H9 (cell line): ENCODE measurements around the gene BCL2L14. TPM values are rescaled to one million over a fixed set of nuclear protein-coding genes. Genes with fewer than 3 reads are reported as not detected.

Experiments
- DNase-seq: peaks from one replicate; pipeline ENCODE4 v3.0.0-alpha.2; 2017
- H2AFZ ChIP-seq: one replicate; pipeline ENCODE4 v1.6.1; 2013; ENCODE audit warnings: mild to moderate bottlenecking, low read length, control low read depth, moderate library complexity
- H2AK5ac ChIP-seq: 2 replicates; pipeline ENCODE4 v1.6.1; 2013; ENCODE audit warnings: low read length, control low read depth, mixed read lengths; ENCODE audit not compliant: insufficient read length
- H2BK120ac ChIP-seq: one replicate; pipeline ENCODE4 v1.6.1; 2013; ENCODE audit warnings: low read depth, mild to moderate bottlenecking, low read length, control low read depth, inconsistent platforms; ENCODE audit not compliant: poor library complexity, severe bottlenecking
- H2BK12ac ChIP-seq: 2 replicates; pipeline ENCODE4 v1.6.1; 2013; ENCODE audit warnings: low read length, control low read depth, mixed read lengths, low read depth; ENCODE audit not compliant: insufficient read length
- H2BK15ac ChIP-seq: 2 replicates; pipeline ENCODE4 v1.6.1; 2013; ENCODE audit warnings: low read depth, low read length, control low read depth
- H2BK20ac ChIP-seq: one replicate; pipeline ENCODE4 v1.6.1; 2013; ENCODE audit warnings: low read depth, mild to moderate bottlenecking, low read length, control low read depth, inconsistent platforms; ENCODE audit not compliant: poor library complexity, severe bottlenecking
- H2BK5ac ChIP-seq: 2 replicates; pipeline ENCODE4 v1.6.1; 2013; ENCODE audit warnings: low read length, control low read depth, mixed read lengths; ENCODE audit not compliant: insufficient read length
- H3K14ac ChIP-seq: 2 replicates; pipeline ENCODE4 v1.6.1; 2013; ENCODE audit warnings: low read length, control low read depth; ENCODE audit not compliant: insufficient read depth
- H3K18ac ChIP-seq: 2 replicates; pipeline ENCODE4 v1.6.1; 2013; ENCODE audit warnings: low read depth, mild to moderate bottlenecking, mixed read lengths, low read length, control low read depth; ENCODE audit not compliant: insufficient read length
- H3K23ac ChIP-seq: 2 replicates; pipeline ENCODE4 v1.6.1; 2013; ENCODE audit warnings: low read length, control low read depth, mixed read lengths, low read depth; ENCODE audit not compliant: insufficient read length
- H3K23me2 ChIP-seq: 2 replicates; pipeline ENCODE4 v1.6.1; 2013; ENCODE audit warnings: low read depth, mild to moderate bottlenecking, mixed read lengths, low read length, control low read depth; ENCODE audit not compliant: insufficient read length, poor library complexity, severe bottlenecking
- H3K27ac ChIP-seq: 2 replicates; pipeline ENCODE4 v1.5.1; 2013; ENCODE audit warnings: low read length, control low read depth, mixed read lengths, low read depth; ENCODE audit not compliant: insufficient read length
- H3K27me3 ChIP-seq: 2 replicates; pipeline ENCODE4 v1.6.1; 2013; ENCODE audit warnings: low read length, control low read depth, inconsistent platforms; ENCODE audit not compliant: insufficient read depth
- H3K4ac ChIP-seq: 2 replicates; pipeline ENCODE4 v1.6.1; 2013; ENCODE audit warnings: low read depth, mild to moderate bottlenecking, control low read depth, inconsistent platforms, low read length, moderate library complexity
- H3K4me1 ChIP-seq: 2 replicates; pipeline ENCODE4 v1.6.1; 2013; ENCODE audit warnings: low read length, control low read depth, inconsistent platforms; ENCODE audit not compliant: insufficient read depth
- H3K4me2 ChIP-seq: 2 replicates; pipeline ENCODE4 v1.6.1; 2013; ENCODE audit warnings: low read length, control low read depth, mixed read lengths; ENCODE audit not compliant: insufficient read length, insufficient read depth
- H3K56ac ChIP-seq: 2 replicates; pipeline ENCODE4 v1.6.1; 2013; ENCODE audit warnings: low read depth, mild to moderate bottlenecking, mixed read lengths, low read length, control low read depth; ENCODE audit not compliant: insufficient read length
- H3K79me1 ChIP-seq: 2 replicates; pipeline ENCODE4 v1.6.1; 2013; ENCODE audit warnings: low read depth, mild to moderate bottlenecking, moderate library complexity, low read length, control low read depth, inconsistent platforms; ENCODE audit not compliant: insufficient read depth, poor library complexity, severe bottlenecking
- H3K79me2 ChIP-seq: 2 replicates; pipeline ENCODE4 v1.6.1; 2013; ENCODE audit warnings: low read length, control low read depth, inconsistent platforms; ENCODE audit not compliant: insufficient read depth
- H3K9ac ChIP-seq: 2 replicates; pipeline ENCODE4 v1.6.1; 2013; ENCODE audit warnings: low read length, control low read depth, mixed read lengths; ENCODE audit not compliant: insufficient read length; ENCODE audit errors: extremely low read depth
- H3K9me3 ChIP-seq: one replicate; pipeline ENCODE4 v1.6.1; 2013; ENCODE audit warnings: low read depth, low read length, inconsistent platforms; ENCODE audit not compliant: control insufficient read depth
- H3T11ph ChIP-seq: one replicate; pipeline ENCODE4 v1.6.1; 2013; ENCODE audit warnings: mild to moderate bottlenecking, low read length, control low read depth, inconsistent platforms
- H4K20me1 ChIP-seq: one replicate; pipeline ENCODE4 v1.6.1; 2013; ENCODE audit not compliant: control insufficient read depth, insufficient read length, insufficient read depth
- H4K5ac ChIP-seq: 2 replicates; pipeline ENCODE4 v1.6.1; 2013; ENCODE audit warnings: low read depth, mild to moderate bottlenecking, mixed read lengths, low read length, control low read depth; ENCODE audit not compliant: insufficient read length
- H4K8ac ChIP-seq: replicated peaks from 2 replicates; pipeline ENCODE4 v1.6.1; 2013; ENCODE audit warnings: low read length, control low read depth, mixed read lengths, low read depth; ENCODE audit not compliant: insufficient read length
- H4K91ac ChIP-seq: 2 replicates; pipeline ENCODE4 v1.6.1; 2013; ENCODE audit warnings: low read depth, mild to moderate bottlenecking, moderate library complexity, mixed read lengths, low read length, control low read depth; ENCODE audit not compliant: insufficient read length
- H3K27ac Mint-ChIP-seq, 3 experiments: 2 replicates in 2 of 3; 3 replicates in 1 of 3; pipeline ENCODE4 v1.8.0; 2020 to 2021; ENCODE audit warnings: mixed read lengths in 3 of 3, mild to moderate bottlenecking in 1 of 3, moderate library complexity in 1 of 3
- H3K27me3 Mint-ChIP-seq: 2 replicates; pipeline ENCODE4 v1.8.0; 2021; ENCODE audit warnings: low read depth, mild to moderate bottlenecking, moderate library complexity, mixed read lengths
- H3K36me3 Mint-ChIP-seq, 3 experiments: 2 replicates in 2 of 3; 3 replicates in 1 of 3; pipeline ENCODE4 v1.8.0; 2020 to 2021; ENCODE audit warnings: low read depth in 3 of 3, mixed read lengths in 3 of 3; ENCODE audit not compliant: insufficient read depth in 1 of 3
- H3K4me1 Mint-ChIP-seq, 2 experiments: 2 replicates each; pipeline ENCODE4 v1.8.0; 2020; ENCODE audit warnings: mixed read lengths in 2 of 2
- H3K4me3 Mint-ChIP-seq, 2 experiments: 2 replicates in 1 of 2; 3 replicates in 1 of 2; pipeline ENCODE4 v1.8.0; 2020 to 2021; ENCODE audit warnings: mild to moderate bottlenecking in 2 of 2, mixed read lengths in 2 of 2, moderate library complexity in 1 of 2
- H3K9me3 Mint-ChIP-seq, 2 experiments: 2 replicates in 1 of 2; 3 replicates in 1 of 2; pipeline ENCODE4 v1.8.0; 2020; ENCODE audit warnings: mild to moderate bottlenecking in 2 of 2, mixed read lengths in 2 of 2, moderate library complexity in 1 of 2
- CTCF ChIP-seq: fragments of 200-600 bp; sonication (generic); conservative IDR thresholded peaks from 3 replicates; pipeline ENCODE4 v1.8.0; 2021; ENCODE audit warnings: antibody characterized with exemption, mild to moderate bottlenecking
- WGBS: extraction: QIAGEN DNeasy Blood & Tissue Kit; methylation state at CpG from one replicate; pipeline ENCODE4 v1.1.7; 2013; ENCODE audit warnings: missing lambda C conversion rate, low lambda C conversion rate, mixed read lengths; ENCODE audit not compliant: insufficient read length; ENCODE audit errors: extremely low coverage; 5-methylcytosine and 5-hydroxymethylcytosine counted together
- total RNA-seq: library from RNA; stranded (reverse); gene quantifications from 2 replicates; pipeline ENCODE4 v1.2.1, GENCODE V29; 2021

BCL2L14 gene
- total RNA-seq, 1 experiment from 2014 or later = 0.28 TPM

GRCh38 chr12:12094481-12094880, 23.7 kb downstream of the BCL2L14 start:
- H3K9me3 Mint-ChIP-seq = no peaks in the 10 kb centered on the region

More at GRCh38 chr12:12094481-12094880, 23.7 kb downstream of the BCL2L14 start:
- no peak overlapping the region for H3K23ac ChIP-seq
- no peak overlapping the region for H2BK5ac ChIP-seq
- Mint-ChIP-seq H3K27ac (no peak overlapping the region), H3K4me1 (peaks cover 5 to 10% of the 10 kb centered on the region in 2 experiments; a peak in 3 of 4 replicates), H3K27me3 (no peaks in the 10 kb centered on the region), H3K36me3 (peaks cover 0 to 2% (median 0%) of the 10 kb centered on the region in 3 experiments; a peak in 4 of 7 replicates), H3K4me3 (no peak overlapping the region)
- no peak overlapping the region for H3K18ac ChIP-seq
- no peaks in the 10 kb centered on the region for H3K27me3 ChIP-seq
- H3K4me1 ChIP-seq = no peaks in the 10 kb centered on the region
- H3K79me1 ChIP-seq = no peaks in the 10 kb centered on the region
- no peaks in the 10 kb centered on the region for H3K23me2 ChIP-seq
- H3K14ac ChIP-seq = no peak overlapping the region
- no peaks in the 10 kb centered on the region for H3K79me2 ChIP-seq
- no peak overlapping the region for H2BK12ac ChIP-seq
- H3K9ac ChIP-seq = no peak overlapping the region
- H4K91ac ChIP-seq = no peak overlapping the region
- no peak overlapping the region for H3T11ph ChIP-seq
- WGBS = no CpG with 5 or more reads among the region's 4 CpGs
- no peak for TF ChIP-seq CTCF
- H4K20me1 ChIP-seq = no peaks in the 10 kb centered on the region
- no peak overlapping the region for H2AK5ac ChIP-seq
- H3K4me2 ChIP-seq = no peak overlapping the region
- no peak for DNase-seq
- no peak overlapping the region for H2BK15ac ChIP-seq
- no peak overlapping the region for H2AFZ ChIP-seq
- no peak overlapping the region for H2BK20ac ChIP-seq
- H3K56ac ChIP-seq = no peak overlapping the region
- H3K9me3 ChIP-seq = no peaks in the 10 kb centered on the region
- no peak overlapping the region for H2BK120ac ChIP-seq
- H4K5ac ChIP-seq = no peak overlapping the region
- no peak overlapping the region for H3K27ac ChIP-seq
- no peak overlapping the region for H3K4ac ChIP-seq
- H4K8ac ChIP-seq = no peak overlapping the region
